IPS-18c (cell line): ENCODE data around the gene UNC45B.
A peak's percentile ranks its signal among the peaks of the same experiment; 100 is the strongest.
"Not testable (repeated sequence)": the region's sequence is repeated elsewhere in the genome, so short reads cannot be mapped to it uniquely, and the experiment has no call there.

ENCODE experiments used
- H3K4me3 ChIP-seq: 2 replicates; pipeline ENCODE4 v1.7.0; 2013; ENCODE audit warnings: low read depth, mild to moderate bottlenecking, low read length, moderate library complexity; ENCODE audit not compliant: insufficient read depth
- H3K9me3 ChIP-seq: one replicate; pipeline ENCODE4 v1.6.1; 2013; ENCODE audit warnings: mild to moderate bottlenecking, low read length, moderate library complexity; ENCODE audit not compliant: control insufficient read depth, insufficient read depth

The UNC45B gene

DNA sequence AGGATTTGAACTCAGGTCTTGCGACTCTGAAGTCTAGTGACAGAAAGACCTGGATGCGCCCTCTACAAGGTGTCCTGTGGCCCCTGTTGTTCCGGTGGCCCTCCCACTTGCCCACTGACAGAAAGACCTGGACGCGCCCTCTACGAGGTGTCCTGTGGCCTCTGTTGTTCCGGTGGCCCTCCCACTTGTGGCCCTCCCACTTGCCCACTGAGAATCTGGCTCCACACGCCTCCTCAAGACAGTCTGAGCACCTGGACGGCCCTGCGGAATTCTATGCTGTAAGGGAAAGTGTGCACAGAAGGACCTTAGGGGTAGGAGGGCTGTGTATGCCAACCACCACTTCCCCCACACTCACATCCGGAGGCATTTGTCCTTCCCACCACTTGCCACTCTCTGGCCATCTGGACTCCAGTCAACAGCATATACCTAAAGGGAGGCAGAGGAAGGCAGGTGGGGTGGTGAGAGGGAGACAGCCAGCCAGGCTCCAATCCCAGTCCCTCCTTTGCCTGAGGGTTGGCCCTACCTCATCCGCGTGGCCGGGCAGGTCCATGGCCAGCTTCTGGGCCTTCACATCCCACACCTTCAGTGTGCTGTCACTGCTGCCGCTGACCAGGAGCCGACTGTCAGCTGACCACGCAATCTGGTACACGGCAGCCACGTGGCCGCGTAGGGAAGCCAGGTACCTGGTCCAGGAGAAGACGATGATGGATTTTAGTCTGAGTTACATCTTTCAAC is 14.6 kb upstream of the UNC45B start:
- H3K4me3 ChIP-seq: no peak overlapping the region
- H3K9me3 ChIP-seq: no peaks in the 10 kb centered on the region

DNA sequence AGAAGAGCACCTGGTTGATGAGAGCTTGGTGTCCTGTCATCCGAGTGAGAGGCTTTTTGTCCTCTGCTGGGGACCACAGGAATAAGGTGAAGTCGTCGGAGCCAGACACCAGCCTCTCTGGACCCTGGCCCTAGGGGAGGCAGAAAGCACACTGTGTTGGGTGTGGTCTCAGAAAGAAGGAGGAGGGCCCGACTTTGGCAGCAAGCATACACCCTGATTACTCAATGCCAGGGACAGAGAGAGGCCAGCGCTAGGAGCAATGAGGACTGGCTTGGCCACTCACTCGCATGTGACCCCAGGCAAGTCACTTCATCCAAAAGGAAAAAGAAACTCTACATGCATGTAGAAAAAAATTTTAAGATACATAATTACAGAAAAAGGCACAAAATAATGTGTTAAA is 12.3 kb upstream of the UNC45B start:
- no peak overlapping the region for H3K4me3 ChIP-seq
- no peaks in the 10 kb centered on the region for H3K9me3 ChIP-seq

DNA sequence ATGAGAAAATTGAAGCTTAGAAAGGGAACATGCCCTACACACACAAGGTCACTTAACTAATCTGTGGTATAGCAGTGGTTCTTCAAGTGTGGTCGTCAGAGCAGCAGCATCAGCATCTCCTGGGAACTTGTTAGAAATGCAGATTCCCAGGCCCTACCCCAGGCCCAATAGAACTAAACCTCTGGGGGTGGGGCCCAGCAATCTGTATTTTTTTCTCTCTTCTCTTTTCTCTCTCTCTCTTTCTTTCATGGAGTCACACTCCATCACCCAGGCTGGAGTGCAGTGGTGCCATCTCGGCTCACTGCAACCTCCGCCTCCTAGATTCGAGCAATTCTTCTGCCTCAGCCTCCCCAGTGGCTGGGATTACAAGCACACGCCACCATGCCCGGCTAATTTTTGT is 9.4 kb upstream of the UNC45B start:
- Histone ChIP-seq H3K4me3 (no peak overlapping the region), H3K9me3 (peaks cover 2% of the 10 kb centered on the region)

DNA sequence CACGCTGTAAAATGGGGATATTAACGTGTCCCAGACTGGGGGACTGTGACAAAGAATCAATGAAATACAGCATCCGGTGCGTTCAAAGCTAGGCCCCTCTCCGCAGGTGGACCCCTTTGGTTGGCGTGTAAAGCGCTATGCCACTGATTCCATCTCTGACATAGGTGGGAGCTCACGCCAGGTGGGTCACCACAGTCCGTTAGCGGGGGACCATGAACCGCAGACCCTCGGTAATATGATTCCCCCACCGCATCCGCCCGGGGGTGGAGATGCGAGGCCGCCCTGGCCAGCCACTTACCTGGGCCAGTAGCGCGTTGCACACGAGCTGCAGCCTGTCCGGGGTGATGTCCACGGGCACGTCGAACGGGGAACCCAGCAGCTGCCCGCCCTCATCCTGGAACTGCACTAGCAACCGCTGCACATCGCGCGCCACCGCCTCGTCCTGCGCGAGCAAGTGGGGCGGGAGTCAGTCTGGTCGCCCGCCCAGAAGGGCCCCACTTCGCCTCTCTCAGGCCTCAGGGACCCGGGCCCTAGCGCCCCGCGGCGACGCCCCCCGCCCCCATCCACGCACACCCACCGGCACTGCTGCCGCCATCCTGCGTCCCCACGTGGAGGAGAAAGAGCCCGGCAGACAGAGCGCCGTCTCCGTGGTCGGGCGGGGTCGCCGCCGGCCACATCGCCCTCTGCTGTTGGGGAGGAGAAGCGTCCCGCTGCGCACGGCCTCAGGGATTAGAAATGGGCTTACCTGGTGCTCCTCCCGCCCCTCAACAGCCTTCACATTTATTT is 5.7 kb upstream of the UNC45B start, which contains the start of gene NLE1:
Gene NLE1, minus strand, starts transcription at position 623 of the 786 bp plus-strand sequence. Its CDS starts 28 bp downstream, at position 595.
- H3K4me3 ChIP-seq: peak within 1 kb of the TSS; percentile 67
- H3K9me3 ChIP-seq: peaks cover 2% of the 10 kb centered on the region

DNA sequence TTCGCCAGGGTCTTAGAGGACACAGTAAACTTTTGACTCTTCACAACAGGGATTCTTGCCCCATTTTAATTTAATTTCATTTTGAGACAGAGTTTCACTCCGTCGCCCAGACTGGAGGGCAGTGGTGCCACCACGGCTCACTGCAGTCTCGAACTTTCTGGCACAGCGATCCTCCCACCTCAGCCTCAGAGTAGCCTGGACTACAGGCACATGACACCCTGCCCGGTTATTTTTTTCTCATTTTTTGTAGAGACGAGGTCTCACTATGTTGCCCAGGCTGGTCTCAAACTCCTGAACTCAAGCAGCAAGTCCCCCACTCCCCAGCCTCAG is 5.2 kb upstream of the UNC45B start:
- peaks cover 2% of the 10 kb centered on the region for H3K9me3 ChIP-seq
- H3K4me3 ChIP-seq: no peak overlapping the region

DNA sequence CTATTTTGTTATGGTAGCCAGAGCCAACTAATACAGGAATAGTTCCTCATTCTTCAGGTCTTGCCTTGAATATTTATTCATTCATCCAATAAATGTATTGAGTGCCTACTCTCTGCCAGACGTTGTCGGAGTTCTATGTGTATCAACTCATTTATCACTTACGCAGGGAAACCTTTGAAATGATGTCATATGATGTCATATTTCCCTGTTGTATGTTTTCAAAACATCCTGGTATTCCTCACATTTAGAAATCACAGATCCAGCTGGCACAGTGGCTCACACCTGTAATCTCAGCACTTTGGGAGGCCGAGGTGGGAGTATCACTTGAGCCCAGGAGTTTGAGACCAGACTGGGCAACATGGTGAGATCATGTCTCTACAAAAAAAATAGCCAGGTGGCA is 2.8 kb upstream of the UNC45B start:
- Histone ChIP-seq H3K4me3 (no peak overlapping the region), H3K9me3 (peaks cover 2% of the 10 kb centered on the region)

DNA sequence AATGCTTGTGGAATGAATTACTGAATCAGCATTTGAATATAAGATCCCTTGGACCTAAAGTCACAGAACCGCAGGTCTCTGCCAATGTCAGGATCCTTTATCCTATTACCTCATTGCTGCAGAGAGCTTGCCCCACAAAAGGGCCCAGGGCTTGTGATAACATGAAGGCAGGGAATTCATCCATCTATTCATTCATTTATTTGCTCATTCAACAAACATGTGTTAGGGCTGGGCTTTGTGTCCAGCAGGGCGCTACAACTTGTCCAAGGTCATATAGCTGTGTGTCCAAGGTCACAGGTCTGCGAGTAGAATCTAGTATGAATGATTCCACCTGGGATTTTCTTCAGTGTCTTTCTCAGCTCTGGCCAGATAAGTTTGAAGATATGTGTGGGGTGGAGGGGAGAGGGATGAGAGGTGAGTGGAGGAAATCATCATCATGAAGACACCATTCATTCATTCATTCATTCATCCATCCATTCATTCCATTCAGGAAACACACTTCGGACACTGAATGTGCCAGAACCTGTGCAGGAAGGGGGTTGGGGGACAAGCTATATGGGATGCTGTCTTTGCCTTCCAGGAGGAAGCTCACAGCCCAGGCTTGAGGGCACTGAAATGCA is 1.3 kb upstream of the UNC45B start:
- Histone ChIP-seq H3K9me3 (peaks cover 2% of the 10 kb centered on the region), H3K4me3 (no peak overlapping the region)

DNA sequence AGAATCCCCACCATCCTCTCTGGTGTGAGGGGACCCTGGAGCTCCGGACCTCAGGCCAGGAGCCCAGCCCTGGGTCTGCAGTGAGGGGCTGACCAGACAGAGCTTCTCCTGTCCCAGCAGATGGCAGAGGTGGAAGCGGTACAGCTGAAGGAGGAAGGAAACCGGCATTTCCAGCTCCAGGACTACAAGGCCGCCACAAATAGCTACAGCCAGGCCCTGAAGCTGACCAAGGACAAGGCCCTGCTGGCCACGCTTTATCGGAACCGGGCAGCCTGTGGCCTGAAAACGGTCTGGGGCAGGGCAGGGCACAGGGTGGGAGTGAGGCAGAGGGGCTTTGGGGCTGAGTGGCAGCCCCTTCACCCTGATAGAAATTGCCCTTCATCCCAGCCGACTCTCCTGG is 527 bp downstream of the UNC45B start:
- Histone ChIP-seq H3K4me3 (no peak overlapping the region), H3K9me3 (no peaks in the 10 kb centered on the region)

DNA sequence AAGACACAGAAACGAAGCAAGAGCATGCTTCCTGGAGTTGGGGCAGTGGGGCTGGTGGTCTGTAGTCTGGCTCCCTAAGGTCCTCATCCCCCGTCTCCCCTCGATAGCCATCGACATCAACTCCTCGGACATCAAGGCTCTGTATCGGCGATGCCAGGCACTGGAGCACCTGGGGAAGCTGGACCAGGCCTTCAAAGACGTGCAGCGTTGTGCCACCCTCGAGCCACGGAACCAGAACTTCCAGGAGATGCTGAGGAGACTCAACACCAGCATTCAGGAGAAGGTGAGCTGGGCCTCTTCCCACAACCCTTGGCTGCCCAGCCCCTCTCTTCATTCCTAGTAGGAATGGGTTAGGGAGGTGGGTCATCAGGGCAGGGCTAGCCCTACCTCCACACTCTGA is 2.3 kb downstream of the UNC45B start:
- Histone ChIP-seq H3K4me3 (no peak overlapping the region), H3K9me3 (no peaks in the 10 kb centered on the region)

DNA sequence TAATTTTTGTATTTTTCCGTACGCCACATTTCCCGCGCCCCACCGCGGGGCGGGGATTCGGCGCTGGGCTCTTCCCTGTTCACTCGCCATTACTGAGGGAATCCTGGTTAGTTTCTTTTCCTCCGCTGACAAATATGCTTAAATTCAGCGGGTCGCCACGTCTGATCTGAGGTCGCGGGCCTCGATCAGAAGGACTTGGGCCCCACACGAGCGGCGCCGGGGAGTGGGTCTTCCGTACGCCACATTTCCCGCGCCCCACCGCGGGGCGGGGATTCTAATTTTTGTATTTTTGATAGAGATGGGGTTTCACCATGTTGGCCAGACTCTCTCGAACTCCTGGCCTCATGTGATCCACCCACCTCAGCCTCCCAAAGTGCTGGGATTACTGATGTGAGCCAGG is 3.5 kb downstream of the UNC45B start:
- not testable (repeated sequence) for H3K9me3 ChIP-seq, H3K4me3 ChIP-seq

DNA sequence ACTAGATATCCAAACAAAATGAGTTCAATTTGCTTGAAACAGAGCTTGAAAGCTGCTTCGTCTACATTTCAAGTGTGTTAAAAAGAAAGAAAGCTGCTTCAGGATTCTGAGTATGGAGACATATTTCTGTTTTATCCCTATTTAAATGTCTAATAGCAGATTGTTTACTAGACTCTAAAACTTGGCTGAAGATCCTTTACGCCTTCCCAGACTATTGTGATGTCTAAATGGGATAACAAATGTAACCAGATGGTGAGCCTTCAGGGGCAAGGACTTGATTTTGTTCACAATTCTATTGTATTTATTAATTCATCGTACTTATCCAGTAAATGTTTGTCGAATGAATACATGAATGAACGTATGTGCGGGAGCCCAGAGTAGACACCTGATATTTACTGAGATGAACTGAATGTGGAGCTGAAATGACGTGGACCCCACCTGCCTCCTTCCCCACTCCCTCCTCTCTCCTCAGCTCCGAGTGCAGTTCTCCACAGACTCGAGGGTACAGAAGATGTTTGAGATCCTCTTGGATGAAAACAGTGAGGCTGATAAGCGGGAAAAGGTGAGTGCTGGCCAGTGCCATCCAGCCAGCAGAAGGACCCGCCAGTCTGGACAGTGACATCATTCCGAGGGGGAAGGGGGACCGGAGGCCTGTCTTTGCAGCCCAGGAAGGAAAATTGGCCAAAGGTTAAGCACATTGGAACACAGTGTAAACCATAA is 5.0 kb downstream of the UNC45B start:
- no peak overlapping the region for H3K4me3 ChIP-seq
- no peaks in the 10 kb centered on the region for H3K9me3 ChIP-seq

DNA sequence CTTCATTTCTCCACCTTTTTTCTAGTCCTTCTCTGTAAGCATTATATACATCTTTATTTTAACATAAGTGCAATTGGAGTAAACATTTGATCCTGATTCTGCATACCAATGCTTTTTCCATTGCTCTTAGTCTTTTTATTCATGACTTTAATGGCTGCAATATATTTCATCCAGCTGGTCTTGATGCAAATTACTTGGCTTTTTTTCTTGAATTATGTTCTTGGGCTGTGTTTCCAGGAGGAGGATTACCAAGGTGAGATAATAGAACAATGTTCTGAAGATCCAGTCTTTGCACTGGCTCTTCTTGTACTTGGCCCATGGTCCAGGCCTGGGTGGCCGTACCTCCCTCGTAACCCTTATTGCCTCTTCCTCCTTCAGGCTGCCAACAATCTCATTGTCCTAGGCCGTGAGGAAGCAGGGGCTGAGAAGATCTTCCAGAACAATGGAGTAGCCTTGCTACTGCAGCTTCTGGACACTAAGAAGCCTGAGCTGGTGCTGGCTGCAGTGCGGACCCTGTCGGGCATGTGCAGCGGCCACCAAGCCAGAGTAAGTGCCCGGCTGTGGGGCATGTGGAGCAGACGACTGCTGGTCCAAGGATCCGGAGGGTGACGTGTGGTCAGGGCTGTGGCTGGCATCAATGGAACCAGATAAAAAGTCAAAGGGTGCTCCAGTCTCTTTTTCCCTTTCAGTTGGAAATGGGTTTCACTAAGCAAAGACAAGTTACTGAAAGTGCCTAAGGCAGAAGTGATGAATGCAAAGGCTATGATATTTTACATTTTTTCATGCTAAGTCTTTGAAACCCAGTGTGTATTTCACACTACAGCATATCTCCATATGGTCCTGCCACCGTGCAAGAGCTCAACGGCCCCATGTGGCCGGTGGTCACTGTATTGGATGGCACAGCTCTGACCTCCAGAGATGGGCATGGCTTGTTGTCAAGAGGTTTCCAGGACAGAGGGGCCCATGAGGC is 6.9 kb downstream of the UNC45B start:
- no peaks in the 10 kb centered on the region for H3K9me3 ChIP-seq

DNA sequence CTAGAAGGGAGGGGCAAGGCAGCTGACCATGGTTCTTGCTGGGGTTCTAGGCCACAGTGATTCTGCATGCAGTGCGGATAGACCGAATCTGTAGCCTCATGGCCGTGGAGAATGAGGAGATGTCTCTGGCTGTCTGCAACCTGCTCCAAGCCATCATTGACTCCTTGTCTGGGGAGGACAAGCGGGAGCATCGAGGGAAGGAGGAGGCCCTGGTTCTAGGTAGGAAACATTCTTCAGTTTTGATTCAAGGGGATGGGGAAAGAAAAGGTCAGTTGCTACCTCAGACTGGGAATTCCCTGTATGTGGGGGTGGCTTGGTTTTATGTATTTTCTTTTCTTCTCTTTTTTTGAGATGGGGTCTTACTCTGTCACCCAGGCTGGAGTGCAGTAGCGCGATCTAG is 7.6 kb downstream of the UNC45B start:
- no peak overlapping the region for H3K4me3 ChIP-seq
- no peaks in the 10 kb centered on the region for H3K9me3 ChIP-seq

More for the DNA sequence above, 6.9 kb downstream of the UNC45B start:
- H3K4me3 ChIP-seq: no peak overlapping the region

DNA sequence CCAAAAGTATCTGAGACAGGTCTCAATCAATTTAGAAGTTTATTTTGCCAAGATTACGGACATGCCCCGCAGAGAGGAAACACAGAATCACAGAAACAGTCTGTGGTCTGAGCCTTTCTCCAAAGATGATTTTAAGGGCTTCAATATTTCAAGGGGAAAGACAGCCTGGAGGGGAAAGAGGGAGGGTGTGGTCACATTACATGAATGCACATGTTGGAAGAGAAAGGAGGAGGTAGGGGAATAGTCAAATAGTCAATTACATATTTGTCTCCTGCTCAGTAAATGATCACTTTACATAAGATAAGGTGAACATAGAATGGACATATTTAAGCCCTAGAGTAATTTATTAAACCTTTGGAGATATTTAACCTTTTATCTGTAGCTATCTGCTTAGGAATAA is 12.3 kb downstream of the UNC45B start:
- H3K4me3 ChIP-seq: no peak overlapping the region
- no peaks in the 10 kb centered on the region for H3K9me3 ChIP-seq

DNA sequence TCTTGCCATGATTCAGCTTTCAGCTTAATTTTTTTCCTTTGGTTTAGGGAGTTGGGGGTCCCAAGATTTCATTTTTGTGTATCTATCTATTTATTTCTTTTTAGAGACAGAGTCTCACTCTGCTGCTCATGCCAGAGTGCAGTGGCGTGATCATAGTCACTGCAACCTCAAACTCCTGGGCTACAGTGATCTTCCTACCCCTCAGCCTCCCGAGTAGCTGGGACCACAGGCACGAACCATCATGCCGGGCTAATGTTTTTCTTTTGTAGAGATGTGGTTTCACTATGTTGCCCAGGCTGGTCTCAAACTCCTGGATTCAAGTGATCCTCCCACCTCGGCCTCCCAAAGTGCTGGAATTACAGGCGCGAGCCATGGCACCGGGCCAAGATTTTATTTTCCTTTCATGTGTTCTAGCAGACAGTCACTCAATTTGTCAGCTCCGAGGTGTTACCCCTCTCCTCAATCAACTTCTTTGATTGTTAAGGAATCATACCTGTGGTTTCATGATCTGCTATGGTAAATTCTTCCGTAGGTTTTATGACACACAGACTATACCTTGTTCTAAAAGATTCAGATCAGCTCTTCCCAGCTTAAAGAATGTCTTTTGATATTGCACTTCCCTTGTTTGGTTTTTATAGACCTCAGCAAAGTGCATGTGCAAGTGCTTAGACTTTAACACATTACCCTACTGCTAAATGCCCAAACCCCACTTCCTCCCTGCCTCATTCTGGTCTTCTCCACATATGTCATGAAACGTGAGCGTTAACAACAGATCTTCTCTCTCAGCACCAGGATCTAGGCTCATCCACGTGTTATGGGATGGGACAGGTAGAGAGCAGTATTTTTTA is 13.0 kb downstream of the UNC45B start:
- H3K4me3 ChIP-seq: no peak overlapping the region
- H3K9me3 ChIP-seq: no peaks in the 10 kb centered on the region

DNA sequence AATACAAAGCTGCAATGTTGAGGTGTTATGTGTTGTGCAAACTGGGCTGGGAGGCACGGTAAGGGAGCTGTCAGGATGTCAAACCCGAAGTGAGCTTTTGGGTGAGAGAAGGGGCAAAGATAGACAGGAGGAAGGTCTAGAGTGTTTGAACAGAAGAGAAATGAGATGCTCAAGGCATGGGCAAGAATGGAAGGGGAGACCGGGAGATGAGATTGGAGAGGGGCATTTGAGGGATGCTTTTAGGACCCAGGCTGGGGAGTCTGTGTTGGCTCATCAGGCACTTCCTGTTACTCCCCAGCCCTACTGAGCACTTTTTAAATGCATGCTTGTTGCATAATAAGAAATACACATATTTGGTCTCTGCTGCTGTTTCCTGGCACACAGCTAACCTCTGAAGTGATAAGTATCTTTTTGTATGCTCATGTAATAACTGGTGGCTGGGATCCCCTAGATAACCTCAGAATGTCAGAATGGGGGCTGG is 13.7 kb downstream of the UNC45B start:
- Histone ChIP-seq H3K4me3 (no peak overlapping the region), H3K9me3 (no peaks in the 10 kb centered on the region)
